CD14-positive monocyte (primary cell): ENCODE data around the gene PTPN14. TPM values are rescaled to one million over a fixed set of nuclear protein-coding genes. Genes with fewer than 3 reads are reported as not detected.

ENCODE experiments used
- DNase-seq, 3 donors: peaks; one replicate each; pipeline ENCODE4 v3.0.0-alpha.2; 2011 to 2022
- H2AFZ ChIP-seq: 2 replicates; pipeline ENCODE4 v1.6.0; 2012; ENCODE audit warnings: mild to moderate bottlenecking, low read depth, low read length, inconsistent platforms; ENCODE audit not compliant: insufficient read depth, poor library complexity, severe bottlenecking
- H3K27ac ChIP-seq, 2 donors: 1 replicate in 1 of 2; 2 replicates in 1 of 2; pipeline ENCODE4 v1.5.1; 2012 to 2013; ENCODE audit warnings: low read length in 2 of 2, control low read depth in 1 of 2, inconsistent platforms in 1 of 2, low read depth in 1 of 2, mild to moderate bottlenecking in 1 of 2
- H3K27me3 ChIP-seq, 2 donors: one replicate each; pipeline versions ENCODE4 v1.6.0 to v1.6.1; 2011 to 2013; ENCODE audit warnings: low read length in 2 of 2; ENCODE audit not compliant: control insufficient read depth in 2 of 2, insufficient read depth in 2 of 2
- H3K36me3 ChIP-seq, 2 donors: replicated peaks in 1 of 2; 1 replicate in 1 of 2; 2 replicates in 1 of 2; pipeline versions ENCODE4 v1.5.1 to v1.6.1; 2012 to 2013; ENCODE audit warnings: low read length in 2 of 2, control low read depth in 1 of 2, inconsistent platforms in 1 of 2, mild to moderate bottlenecking in 1 of 2; ENCODE audit not compliant: insufficient read depth in 2 of 2, control insufficient read depth in 1 of 2
- H3K4me1 ChIP-seq, 2 donors: 1 replicate in 1 of 2; 2 replicates in 1 of 2; pipeline versions ENCODE4 v1.5.1 to v1.6.1; 2012 to 2013; ENCODE audit warnings: low read length in 2 of 2, control low read depth in 1 of 2, inconsistent platforms in 1 of 2, mild to moderate bottlenecking in 1 of 2, moderate library complexity in 1 of 2; ENCODE audit not compliant: insufficient read depth in 2 of 2, control insufficient read depth in 1 of 2
- H3K4me2 ChIP-seq: replicated peaks from 2 replicates; pipeline ENCODE3; 2012; ENCODE audit warnings: low read length, moderate library complexity, mild to moderate bottlenecking; ENCODE audit not compliant: poor library complexity, severe bottlenecking; ENCODE audit errors: extremely low read depth
- H3K4me3 ChIP-seq, 3 experiments: fragments of 200-600 bp in 1 of 3; sonication (generic) in 1 of 3; replicated peaks in 1 of 3; 1 replicate in 2 of 3; 2 replicates in 1 of 3; pipeline ENCODE4 v1.5.1; 2011 to 2013; ENCODE audit warnings: low read length in 3 of 3, mild to moderate bottlenecking in 3 of 3, control low read depth in 2 of 3, low read depth in 2 of 3, inconsistent platforms in 1 of 3, moderate library complexity in 1 of 3
- H3K79me2 ChIP-seq: 2 replicates; pipeline ENCODE4 v1.6.0; 2012; ENCODE audit warnings: mild to moderate bottlenecking, control low read depth, inconsistent platforms, low read length, moderate library complexity; ENCODE audit not compliant: insufficient read depth
- H3K9ac ChIP-seq: 2 replicates; pipeline ENCODE4 v1.6.0; 2017; ENCODE audit warnings: low read length, mild to moderate bottlenecking; ENCODE audit not compliant: insufficient read depth, poor library complexity, severe bottlenecking
- H3K9me3 ChIP-seq, 2 donors: replicated peaks in 1 of 2; 1 replicate in 1 of 2; 2 replicates in 1 of 2; pipeline versions ENCODE4 v1.5.1 to v1.6.1; 2012 to 2013; ENCODE audit warnings: low read length in 2 of 2, control low read depth in 1 of 2; ENCODE audit not compliant: control insufficient read depth in 1 of 2, insufficient read depth in 1 of 2
- H4K20me1 ChIP-seq: 2 replicates; pipeline ENCODE4 v1.6.0; 2012; ENCODE audit warnings: mild to moderate bottlenecking, low read length, control low read depth, moderate library complexity; ENCODE audit not compliant: insufficient read depth
- H3K27ac Mint-ChIP-seq, 7 donors: one replicate each; pipeline ENCODE4 v1.8.0; 2020; ENCODE audit warnings: mild to moderate bottlenecking in 7 of 7, mixed read lengths in 7 of 7, moderate library complexity in 6 of 7, inconsistent platforms in 2 of 7
- H3K27me3 Mint-ChIP-seq, 3 donors: one replicate each; pipeline ENCODE4 v1.8.0; 2021 to 2022; ENCODE audit warnings: low read depth in 3 of 3, mild to moderate bottlenecking in 3 of 3, mixed read lengths in 3 of 3, moderate library complexity in 3 of 3, inconsistent platforms in 1 of 3
- H3K36me3 Mint-ChIP-seq, 2 donors: one replicate each; pipeline ENCODE4 v1.8.0; 2020; ENCODE audit warnings: mixed read lengths in 2 of 2, inconsistent platforms in 1 of 2, mild to moderate bottlenecking in 1 of 2
- H3K4me1 Mint-ChIP-seq: one replicate; pipeline ENCODE4 v1.8.0; 2020; ENCODE audit warnings: mild to moderate bottlenecking, mixed read lengths
- H3K4me3 Mint-ChIP-seq, 2 donors: one replicate each; pipeline ENCODE4 v1.8.0; 2020; ENCODE audit warnings: mild to moderate bottlenecking in 2 of 2, mixed read lengths in 2 of 2, moderate library complexity in 1 of 2
- H3K9me3 Mint-ChIP-seq, 7 donors: one replicate each; pipeline ENCODE4 v1.8.0; 2020 to 2022; ENCODE audit warnings: mixed read lengths in 7 of 7, mild to moderate bottlenecking in 6 of 7, moderate library complexity in 6 of 7, inconsistent platforms in 2 of 7
- WGBS: methylation state at CpG from one replicate; pipeline ENCODE4 v1.1.5; 2013; ENCODE audit warnings: missing lambda C conversion rate; ENCODE audit not compliant: insufficient coverage; 5-methylcytosine and 5-hydroxymethylcytosine counted together
- intact Hi-C, 2 donors: fragments of 100-400 bp; cut with micrococcal nuclease; formaldehyde crosslinking; loops; one replicate each; pipeline versions ENCODE4 v1.15.0 to v1.15.1; 2023
- polyA plus RNA-seq, 3 donors: library from polyadenylated mRNA; depleted of rRNA in 1 of 3; unstranded in 2 of 3; stranded (reverse) in 1 of 3; fragments of 300-500 nt in 2 of 3; fragments of >200 nt in 1 of 3; fragmentation: Illumina TruSeq in 2 of 3; gene quantifications; 1 replicate in 2 of 3; 2 replicates in 1 of 3; pipeline ENCODE4 v1.2.3, GENCODE V29; 2012 to 2021
- TF ChIP-seq, protein P1 (sequence below): fragments of 200-600 bp; IDR thresholded peaks from one replicate; pipeline ENCODE4 v1.8.0; 2022; ENCODE audit warnings: antibody characterized with exemption, mild to moderate bottlenecking

Gene PTPN14
- polyA plus RNA-seq, 3 donors, result 0.01 TPM; not detected in 1

DNA sequence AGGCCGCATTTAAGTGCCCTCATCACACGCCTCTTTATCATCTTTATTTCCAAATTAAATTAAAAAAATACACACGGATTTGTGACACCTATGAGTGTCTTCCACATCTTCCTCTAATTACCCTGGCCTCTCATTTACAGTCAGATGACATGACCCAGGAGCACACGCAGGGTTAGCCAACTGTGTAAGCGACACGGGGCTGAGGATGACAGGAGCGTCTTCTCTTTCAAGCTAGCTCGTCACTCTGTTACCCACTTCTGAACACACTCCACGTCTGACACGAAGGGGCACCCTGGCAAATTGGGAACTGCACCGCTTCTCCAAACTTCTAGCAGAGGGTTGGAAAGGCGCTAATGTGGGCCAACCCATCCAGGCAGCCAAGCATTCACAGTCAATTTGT, 158.3 kb downstream of the PTPN14 start:
- intact Hi-C loops, result no loop called here

DNA sequence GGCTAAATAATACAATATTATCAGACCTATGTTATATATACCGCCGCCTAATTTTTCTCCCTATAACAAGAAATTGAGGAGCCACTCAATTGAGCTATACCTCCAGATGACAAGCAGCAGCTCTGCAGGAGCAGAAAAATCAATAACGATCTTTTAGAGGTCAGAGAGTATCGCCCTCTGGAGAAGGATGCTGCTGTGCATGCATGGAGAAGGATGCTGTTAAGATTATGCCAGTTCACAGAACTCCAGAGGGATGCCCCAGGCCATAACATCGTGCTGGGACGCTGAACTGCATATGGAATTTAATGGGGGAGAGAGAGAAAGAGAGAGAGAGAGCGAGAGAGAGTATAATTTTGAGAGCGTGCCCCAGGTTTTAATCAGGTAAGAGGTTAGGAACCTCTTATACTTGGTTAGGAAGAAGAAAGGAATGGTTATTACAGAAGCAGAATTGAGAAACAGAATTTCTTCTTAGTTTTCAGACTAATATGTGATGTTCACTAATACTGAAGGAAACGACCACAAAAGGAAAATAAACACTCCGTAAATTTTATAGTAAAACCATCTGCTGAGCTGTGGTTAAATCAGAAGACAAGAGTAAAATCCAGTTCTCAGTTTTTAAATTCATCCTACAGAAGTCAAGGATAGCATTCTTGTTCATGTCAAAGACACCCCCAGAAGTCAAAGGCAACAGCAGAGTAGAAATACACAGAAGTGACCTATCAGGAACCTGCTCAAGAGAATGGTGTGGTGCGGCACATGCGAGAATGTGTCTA, 159.3 kb downstream of the PTPN14 start:
- Histone ChIP-seq H3K4me3 (no peak overlapping the region), H3K4me1 (no peaks in the 10 kb centered on the region), H3K4me2 (no peak overlapping the region), H3K9me3 (no peaks in the 10 kb centered on the region), H3K36me3 (no peaks in the 10 kb centered on the region), H2AFZ (no peak overlapping the region), H4K20me1 (no peaks in the 10 kb centered on the region), H3K9ac (no peak overlapping the region), H3K79me2 (no peaks in the 10 kb centered on the region), H3K27ac (no peak overlapping the region), H3K27me3 (no peaks in the 10 kb centered on the region)
- Mint-ChIP-seq H3K36me3 (no peaks in the 10 kb centered on the region), H3K27me3 (peaks cover 0 to 3% (median 0%) of the 10 kb centered on the region in 3 donors), H3K4me3 (no peak overlapping the region), H3K4me1 (no peaks in the 10 kb centered on the region), H3K27ac (no peak overlapping the region), H3K9me3 (no peaks in the 10 kb centered on the region)
- TF ChIP-seq, protein P1, sequence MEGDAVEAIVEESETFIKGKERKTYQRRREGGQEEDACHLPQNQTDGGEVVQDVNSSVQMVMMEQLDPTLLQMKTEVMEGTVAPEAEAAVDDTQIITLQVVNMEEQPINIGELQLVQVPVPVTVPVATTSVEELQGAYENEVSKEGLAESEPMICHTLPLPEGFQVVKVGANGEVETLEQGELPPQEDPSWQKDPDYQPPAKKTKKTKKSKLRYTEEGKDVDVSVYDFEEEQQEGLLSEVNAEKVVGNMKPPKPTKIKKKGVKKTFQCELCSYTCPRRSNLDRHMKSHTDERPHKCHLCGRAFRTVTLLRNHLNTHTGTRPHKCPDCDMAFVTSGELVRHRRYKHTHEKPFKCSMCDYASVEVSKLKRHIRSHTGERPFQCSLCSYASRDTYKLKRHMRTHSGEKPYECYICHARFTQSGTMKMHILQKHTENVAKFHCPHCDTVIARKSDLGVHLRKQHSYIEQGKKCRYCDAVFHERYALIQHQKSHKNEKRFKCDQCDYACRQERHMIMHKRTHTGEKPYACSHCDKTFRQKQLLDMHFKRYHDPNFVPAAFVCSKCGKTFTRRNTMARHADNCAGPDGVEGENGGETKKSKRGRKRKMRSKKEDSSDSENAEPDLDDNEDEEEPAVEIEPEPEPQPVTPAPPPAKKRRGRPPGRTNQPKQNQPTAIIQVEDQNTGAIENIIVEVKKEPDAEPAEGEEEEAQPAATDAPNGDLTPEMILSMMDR, result no peak
- WGBS, result 100% methylated on average over 5 of the region's 12 CpGs
- DNase-seq, result no peak
- intact Hi-C loops, result no loop called here

More for the DNA sequence above, 158.3 kb downstream of the PTPN14 start:
- Histone ChIP-seq H3K79me2 (no peaks in the 10 kb centered on the region), H3K27me3 (no peaks in the 10 kb centered on the region), H3K4me1 (no peaks in the 10 kb centered on the region), H3K9ac (no peak overlapping the region), H4K20me1 (no peaks in the 10 kb centered on the region), H3K36me3 (no peaks in the 10 kb centered on the region), H3K4me2 (no peak overlapping the region), H3K9me3 (no peaks in the 10 kb centered on the region), H3K27ac (no peak overlapping the region), H3K4me3 (no peak overlapping the region), H2AFZ (no peak overlapping the region)
- DNase-seq, result no peak
- no peaks in the 10 kb centered on the region for H3K4me1 Mint-ChIP-seq
- TF ChIP-seq, protein P1, result no peak
- H3K27ac Mint-ChIP-seq, result no peak overlapping the region
- H3K9me3 Mint-ChIP-seq, result no peaks in the 10 kb centered on the region
- 92% methylated on average over 6 of the region's 12 CpGs for WGBS
- no peak overlapping the region for H3K4me3 Mint-ChIP-seq
- H3K27me3 Mint-ChIP-seq, result peaks cover 0 to 3% (median 0%) of the 10 kb centered on the region in 3 donors
- H3K36me3 Mint-ChIP-seq, result no peaks in the 10 kb centered on the region
